Activated CD4-positive, alpha-beta T cell treated with anti-CD3 and anti-CD28 coated beads, Interleukin-2, amount 50 U/mL, for 16 hours (primary cell): ENCODE measurements around the gene EMC1.
"Not testable (repeated sequence)": the region's sequence is repeated elsewhere in the genome, so short reads cannot be mapped to it uniquely, and the experiment has no call there.

Source experiments
- DNase-seq: peaks from one replicate; pipeline ENCODE4 v3.0.0-alpha.2; 2020

The EMC1 gene

DNA sequence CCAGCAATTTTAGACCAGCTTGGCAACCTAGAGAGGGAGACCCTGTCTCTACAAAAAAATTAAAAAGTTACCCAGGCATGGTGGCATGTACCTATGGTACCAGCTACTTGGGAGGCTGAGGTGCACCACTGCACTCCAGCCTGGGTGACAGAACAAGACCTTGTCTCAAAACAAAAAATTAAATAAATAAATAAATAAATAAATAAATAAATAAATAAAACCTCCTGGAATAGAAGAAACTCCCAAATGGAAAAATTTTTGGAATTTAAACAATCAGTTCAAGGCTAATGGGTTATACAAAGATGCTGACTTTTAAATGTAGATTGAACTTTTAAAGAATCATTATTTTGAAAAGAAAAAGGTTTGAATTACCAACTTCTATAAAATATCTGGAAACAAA is 63.5 kb downstream of the EMC1 start:
- DNase-seq, result no peak

- peak; percentile 60 for DNase-seq
These were observed 65.3 kb downstream of the EMC1 start for GRCh38 chr1:19186001-19186400.

GRCh38 chr1:19182223-19182622 is 69.1 kb downstream of the EMC1 start:
- DNase-seq, result no peak

GRCh38 chr1:19180265-19180657 is 71.1 kb downstream of the EMC1 start:
- DNase-seq, result not testable (repeated sequence)

DNA sequence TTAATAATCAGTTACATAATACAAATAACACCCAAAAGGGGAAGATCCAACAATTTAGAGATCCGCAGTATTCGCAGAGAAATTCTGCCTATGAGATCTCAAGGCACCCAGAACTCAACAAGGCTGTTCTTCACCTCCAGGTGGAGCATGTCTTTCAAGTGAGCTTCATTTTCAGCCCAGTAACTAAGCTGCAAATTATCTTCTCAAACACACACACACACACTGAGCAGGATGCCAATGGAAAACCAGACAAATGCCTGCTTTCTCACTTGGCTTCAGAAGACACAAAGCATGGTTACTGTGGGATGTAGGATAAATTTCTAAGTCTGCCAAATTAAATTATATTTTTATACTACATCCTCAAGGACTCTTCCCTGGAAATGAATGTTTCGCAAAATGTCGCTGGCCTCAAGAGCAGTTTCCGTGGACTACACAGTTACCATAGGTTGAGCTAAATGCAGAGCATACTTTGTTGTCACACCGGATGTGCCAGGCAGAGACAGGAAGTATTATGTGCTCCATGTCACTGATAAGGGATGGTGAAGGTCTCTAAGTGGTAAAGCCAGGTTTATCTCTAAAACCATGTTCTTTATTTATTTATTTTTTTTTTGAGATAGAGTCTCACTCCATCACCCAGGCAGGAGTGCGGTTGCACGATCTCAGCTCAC is 71.6 kb downstream of the EMC1 start:
- DNase-seq, result peak; percentile 45

- no peak for DNase-seq
These were observed 72.5 kb downstream of the EMC1 start for GRCh38 chr1:19178734-19179398.

DNA sequence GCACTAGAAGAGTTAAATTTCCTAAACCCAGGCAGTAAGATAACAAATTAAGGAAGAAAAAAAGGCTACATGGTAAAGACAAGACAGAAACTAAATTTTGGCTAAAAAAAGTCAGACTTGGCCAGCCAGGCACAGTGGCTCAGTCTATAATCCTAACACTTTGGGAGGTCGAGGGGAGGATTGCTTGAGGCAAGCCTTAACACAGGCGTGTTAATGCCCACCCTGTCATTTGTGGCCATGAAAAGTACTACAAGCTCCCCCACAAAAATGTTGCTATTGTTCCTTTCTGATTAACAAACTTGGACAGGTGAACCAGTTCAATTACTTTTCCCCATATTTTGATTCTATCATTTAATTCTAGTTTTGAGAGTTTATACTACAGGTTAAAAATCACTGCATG is 73.5 kb downstream of the EMC1 start:
- DNase-seq, result no peak

DNA sequence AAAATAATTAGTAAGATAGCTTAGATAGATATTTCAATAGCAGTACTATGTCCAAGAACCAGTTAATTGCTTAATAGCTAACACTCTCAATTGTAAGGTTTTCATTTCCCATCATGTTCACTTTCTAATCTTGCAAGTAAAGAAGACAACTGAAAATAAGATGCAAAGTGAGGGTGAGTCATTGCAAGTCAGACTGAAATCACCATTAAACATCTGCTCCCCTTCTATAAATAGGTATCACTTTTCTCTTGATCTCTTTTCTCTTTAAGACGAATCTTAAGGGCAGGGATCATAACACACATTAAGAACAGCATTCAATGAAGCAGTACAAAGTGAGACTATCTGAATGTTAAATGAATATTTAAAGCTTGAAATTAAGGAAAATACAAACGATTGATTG is 81.7 kb downstream of the EMC1 start:
- peak; percentile 27 for DNase-seq

DNA sequence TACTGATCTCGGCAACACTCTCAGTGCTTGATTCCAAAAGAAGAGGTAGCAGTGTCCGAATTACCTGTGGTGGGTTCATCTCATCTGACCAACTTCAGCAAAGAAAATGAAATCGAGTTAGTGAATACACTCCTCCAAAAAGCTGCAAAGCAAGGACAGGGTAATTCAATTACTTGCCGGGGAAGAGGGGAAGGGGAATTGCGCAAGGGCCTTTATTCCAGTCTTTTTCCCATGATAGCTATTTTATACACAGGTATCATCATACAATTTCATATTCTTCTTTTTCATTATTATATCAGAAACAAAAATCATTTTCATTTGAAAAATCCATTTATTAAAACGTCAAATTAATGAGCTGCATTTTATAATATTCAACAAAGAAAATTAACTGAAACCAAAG is 84.2 kb downstream of the EMC1 start:
- DNase-seq, result no peak

DNA sequence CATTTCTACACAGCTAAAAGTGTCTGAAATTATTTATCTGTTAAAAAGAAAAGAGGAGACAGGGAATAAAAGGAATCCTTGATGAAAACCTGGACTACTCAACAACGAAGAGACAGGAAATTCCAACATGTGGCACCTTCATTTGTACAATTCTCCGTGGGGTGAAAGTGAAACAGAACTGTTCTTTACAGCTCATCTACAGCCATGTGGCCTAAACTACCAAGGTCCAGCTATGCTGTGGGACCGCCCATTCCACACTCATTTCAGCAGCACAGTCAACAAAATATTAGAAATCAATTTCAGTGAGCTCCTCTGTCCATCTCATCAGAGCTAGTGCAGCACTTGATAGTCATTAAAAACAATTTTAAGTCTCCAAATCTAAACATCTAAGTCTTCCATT is 85.3 kb downstream of the EMC1 start:
- DNase-seq, result no peak
